NCI-H510A (cell line): Measurements from ENCODE around the gene PCBD2.

Experiments used
- DNase-seq: peaks from one replicate; lab custom pipeline; 2025; lab: John Stamatoyannopoulos, UW

Gene PCBD2

DNA sequence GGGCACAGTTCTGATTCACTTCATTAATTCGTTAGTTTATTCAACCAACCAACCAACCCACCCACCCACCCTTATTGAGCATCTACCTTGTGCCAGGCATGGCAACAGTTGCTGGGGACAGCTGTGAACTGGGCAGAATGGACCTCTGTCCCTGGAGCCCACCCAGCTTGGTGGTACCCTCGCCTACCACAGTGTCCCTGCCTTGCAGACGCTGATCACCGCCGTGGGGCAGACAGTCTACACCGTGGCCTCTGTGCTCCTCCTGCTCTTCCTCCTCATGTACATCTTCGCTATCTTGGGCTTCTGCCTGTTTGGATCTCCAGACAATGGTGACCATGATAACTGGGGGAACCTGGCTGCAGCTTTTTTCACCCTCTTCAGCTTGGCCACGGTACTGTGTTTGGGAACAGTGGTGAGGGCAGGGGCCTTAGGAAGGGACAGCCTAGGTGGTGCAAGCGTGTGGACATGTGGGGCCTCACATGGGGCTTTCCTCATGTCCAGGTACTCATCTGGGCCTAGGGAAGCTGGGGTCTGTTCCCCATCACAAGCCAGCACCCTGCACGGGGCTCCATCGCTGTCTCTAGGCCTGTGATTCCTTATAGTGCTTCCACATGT, 102.9 kb downstream of the PCBD2 start:
- no peak for DNase-seq

DNA sequence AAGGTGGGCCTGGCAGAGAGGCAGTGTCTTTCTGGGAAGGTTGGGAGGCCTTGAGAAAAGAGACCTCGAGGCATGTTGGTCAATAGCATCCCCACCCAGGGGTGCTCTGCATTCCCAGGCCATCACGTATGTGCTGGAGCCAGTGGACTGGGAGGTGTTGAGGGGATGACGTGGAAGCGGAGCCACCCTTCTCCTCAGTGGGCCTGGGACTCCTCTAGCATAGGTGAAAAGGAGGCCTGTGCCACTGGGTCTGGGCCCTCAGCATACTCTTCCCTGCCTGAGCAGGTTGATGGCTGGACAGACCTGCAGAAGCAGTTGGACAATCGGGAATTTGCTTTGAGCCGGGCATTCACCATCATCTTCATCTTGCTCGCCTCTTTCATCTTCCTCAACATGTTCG, 103.6 kb downstream of the PCBD2 start:
- DNase-seq = no peak

DNA sequence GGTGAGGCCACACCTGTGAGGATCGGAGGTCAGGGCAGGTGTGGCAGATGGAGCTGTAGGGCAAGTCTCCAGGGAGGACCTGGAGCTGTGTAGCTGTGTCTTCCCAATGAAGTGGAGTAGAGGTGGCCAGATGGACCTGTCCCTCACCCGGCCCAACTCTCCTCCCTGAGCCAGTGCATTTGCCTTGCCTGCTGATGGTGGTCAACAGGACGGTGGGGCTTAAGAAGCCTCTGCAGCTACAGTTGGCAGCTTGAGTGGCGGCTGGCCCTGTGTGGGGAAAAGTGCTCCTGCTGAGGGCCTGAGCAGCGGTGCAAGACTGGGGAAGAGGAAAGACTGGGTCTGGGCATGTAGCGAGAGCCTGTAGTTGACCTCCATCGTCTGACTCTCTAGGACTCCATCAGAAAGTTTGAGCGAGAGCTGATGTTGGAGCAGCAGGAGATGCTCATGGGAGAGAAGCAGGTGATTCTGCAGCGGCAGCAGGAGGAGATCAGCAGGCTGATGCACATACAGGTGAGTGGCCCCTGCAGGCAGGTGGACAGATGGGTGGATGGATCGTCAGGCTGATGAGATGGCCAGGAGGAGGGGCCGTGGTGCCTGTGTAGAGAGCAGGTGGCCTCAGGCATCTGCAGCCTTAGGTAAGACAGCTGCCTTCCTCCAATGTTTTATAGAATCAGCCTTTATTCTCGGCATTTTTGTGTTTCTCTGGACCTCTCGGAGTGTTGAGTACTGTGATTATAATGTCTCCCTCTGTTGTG, 104.2 kb downstream of the PCBD2 start:
- peak; percentile 70 for DNase-seq

DNA sequence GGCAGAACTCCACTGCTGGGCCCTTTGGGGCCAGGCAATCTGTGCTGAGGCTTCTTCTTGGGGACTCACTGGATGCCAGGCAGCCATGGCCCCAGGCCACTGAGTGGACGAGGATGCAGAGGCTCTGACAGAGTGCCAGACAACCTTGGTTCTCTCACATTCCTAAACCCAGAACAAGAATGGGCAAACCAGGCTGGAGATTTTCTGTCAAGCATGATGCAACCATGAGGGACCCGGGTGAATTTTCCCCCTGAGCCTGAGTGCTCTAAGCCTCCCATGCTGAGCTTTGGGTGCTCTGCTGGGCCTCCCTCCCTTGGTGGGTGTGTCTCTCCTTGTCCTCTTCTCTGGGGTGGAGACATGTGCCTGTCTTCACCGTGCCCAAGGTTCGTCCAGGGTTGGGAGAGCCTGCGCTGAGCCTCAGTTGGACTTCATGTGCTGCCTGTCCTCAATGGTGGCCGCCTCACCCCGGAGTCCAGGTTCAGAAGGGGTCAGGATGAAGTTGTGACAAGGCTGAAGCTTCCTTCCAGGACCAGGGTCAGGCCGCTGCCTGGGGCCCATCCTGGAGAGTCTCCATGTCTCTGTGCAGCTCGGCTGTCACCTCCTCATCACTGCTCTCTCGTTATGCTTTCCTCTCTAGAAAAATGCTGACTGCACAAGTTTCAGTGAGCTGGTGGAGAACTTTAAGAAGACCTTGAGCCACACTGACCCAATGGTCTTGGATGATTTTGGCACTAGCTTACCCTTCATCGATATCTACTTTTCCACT, 105.0 kb downstream of the PCBD2 start:
- no peak for DNase-seq

DNA sequence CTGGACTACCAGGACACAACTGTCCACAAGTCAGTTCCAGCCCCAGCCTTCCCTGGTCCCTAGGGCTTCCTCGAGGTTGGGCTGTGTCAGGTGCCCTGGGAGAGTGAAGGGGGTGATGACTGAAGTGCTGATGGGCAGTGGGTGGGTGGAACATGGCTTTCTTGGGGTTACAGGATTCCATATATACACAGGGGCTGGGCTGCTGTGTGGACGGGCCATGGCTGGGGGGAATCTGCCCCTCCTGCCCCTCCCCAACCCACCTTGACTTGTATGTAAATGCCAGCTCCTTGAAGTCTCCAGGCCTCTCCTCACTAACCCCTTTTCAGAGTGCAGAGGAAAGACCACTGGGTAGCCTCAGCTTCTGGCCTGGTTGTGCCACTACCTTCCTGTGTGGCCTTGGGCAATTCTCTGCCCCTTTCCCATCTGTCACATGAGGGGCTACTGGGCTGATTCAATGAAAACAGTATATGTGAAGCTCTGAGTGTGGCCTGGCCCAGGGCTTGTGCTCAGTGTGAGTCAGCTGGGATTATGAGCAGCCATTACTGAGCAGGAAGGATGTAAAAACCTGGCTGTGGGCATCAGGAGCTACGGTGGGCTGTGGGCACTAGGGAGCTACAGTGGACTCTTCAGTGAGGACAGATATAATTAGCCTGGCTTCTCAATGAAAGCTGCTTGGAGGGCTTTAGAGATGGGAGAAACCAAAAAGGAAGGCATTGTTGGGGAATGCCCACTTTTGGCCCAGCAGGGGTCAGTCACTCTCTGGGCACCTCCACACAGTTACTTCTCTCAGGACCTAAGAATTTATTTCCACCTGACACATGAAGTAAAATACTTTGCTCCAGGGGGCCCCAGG, 105.8 kb downstream of the PCBD2 start:
- DNase-seq = no peak

DNA sequence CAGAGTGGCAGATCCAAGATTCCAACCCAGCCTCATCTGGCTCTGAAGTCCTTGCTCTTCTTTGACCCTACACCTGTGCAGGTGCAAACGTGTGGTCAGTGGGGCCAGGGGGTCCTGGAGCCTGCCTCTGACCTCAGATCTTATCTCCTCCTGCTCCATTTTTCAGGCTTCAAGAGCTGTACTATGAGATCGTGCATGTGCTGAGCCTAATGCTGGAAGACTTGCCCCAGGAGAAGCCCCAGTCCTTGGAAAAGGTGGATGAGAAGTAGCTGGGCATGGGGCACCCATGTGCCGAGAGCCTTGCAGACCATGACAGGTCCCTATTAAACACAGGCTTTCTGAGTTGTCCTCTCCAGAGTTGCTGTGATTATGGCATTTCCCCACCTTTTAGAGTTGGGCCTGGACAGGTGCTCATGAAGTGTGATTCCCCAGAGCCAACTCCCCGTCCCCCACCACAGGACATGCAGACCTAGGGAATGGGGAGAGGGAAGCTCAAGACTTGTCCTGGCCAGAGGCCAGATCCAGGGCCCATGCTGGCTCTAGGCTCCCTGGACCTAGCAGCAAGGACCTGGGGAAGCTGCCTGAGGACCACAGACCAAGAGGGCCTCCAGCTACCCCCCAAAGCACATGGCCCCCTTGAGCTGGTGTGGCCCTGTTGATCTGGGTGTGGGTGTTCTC, 106.6 kb downstream of the PCBD2 start:
- DNase-seq = no peak

DNA sequence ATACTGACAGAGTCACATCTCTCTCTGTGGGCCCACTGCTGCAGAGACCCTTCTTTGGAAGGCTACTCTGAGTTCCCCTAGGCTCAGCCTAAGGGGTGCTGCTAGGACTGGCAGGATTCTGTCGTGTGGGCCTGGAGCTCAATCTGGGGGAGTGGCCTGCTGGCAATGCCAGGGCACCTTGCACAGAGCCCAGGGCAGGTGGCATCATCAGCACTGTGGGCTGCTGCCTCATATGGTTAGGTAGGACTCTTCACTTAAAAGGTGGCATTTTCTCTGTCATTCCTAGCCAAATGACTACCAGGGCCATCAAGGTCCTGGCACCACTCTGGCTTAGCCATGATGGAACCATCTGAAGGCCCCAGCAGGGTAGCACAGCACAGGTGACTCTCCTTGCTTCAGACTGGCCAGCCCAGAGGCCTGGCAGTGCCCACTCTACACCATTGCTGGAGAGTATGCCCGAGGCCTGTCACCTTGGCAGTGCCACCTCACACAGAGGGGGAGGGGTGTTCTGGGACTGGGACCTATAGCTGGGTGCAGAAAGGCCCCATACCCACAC, 107.2 kb downstream of the PCBD2 start:
- no peak for DNase-seq
